OCI-LY7 (cell line): Measurements from ENCODE around the gene TSPO. TPM values are rescaled to one million over a fixed set of nuclear protein-coding genes. Genes with fewer than 3 reads are reported as not detected.

ENCODE experiments used
- BruUV-seq: library from RNA; stranded (reverse); fragments of 400-500 nt; replicated peaks from 2 replicates; lab custom pipeline; 2021; lab: Mats Ljungman, UMichigan
- CTCF ChIA-PET: fragments of 300-600 bp; sonication (Branson Sonifier 250); formaldehyde crosslinking; loops from one replicate; lab custom pipeline; 2022; ENCODE audit warnings: antibody characterized with exemption; ENCODE audit not compliant: unreplicated experiment; lab: Charles Lee
- POLR2A ChIA-PET: fragments of 300-600 bp; sonication (Branson Sonifier 250); formaldehyde crosslinking; loops from one replicate; lab custom pipeline; 2022; ENCODE audit warnings: antibody characterized with exemption; lab: Charles Lee
- DNase-seq: peaks from one replicate; pipeline ENCODE4 v3.0.0-alpha.2; 2015; ENCODE audit warnings: low spot score
- H2AFZ ChIP-seq: fragments of 200-600 bp; sonication (generic), shearing (Covaris generic); 2 replicates; pipeline ENCODE4 v1.6.1; 2014; ENCODE audit warnings: mild to moderate bottlenecking, antibody characterized with exemption, low read length, moderate library complexity
- H3K27ac ChIP-seq: fragments of 200-600 bp; sonication (generic); 2 replicates; pipeline ENCODE4 v1.5.1; 2014; ENCODE audit warnings: mixed run types, low read depth, mild to moderate bottlenecking, moderate library complexity, low read length, inconsistent platforms; ENCODE audit not compliant: poor library complexity, severe bottlenecking
- H3K36me3 ChIP-seq: fragments of 200-600 bp; sonication (generic); 2 replicates; pipeline ENCODE4 v1.6.1; 2014; ENCODE audit warnings: mild to moderate bottlenecking, antibody characterized with exemption, low read length, moderate library complexity, mixed read lengths; ENCODE audit not compliant: insufficient read depth
- H3K4me1 ChIP-seq: fragments of 200-600 bp; sonication (generic); 2 replicates; pipeline ENCODE4 v1.5.1; 2014; ENCODE audit warnings: mild to moderate bottlenecking, low read length; ENCODE audit not compliant: insufficient read depth, poor library complexity, severe bottlenecking
- H3K4me2 ChIP-seq: fragments of 200-600 bp; sonication (generic); 2 replicates; pipeline ENCODE4 v1.6.1; 2014; ENCODE audit warnings: mild to moderate bottlenecking, low read length
- H3K4me3 ChIP-seq: fragments of 200-600 bp; sonication (generic); 2 replicates; pipeline ENCODE4 v1.5.1; 2014; ENCODE audit warnings: mild to moderate bottlenecking, low read depth, low read length; ENCODE audit not compliant: poor library complexity, severe bottlenecking
- H3K79me2 ChIP-seq: fragments of 200-600 bp; sonication (generic); 2 replicates; pipeline ENCODE4 v1.6.1; 2016; ENCODE audit warnings: low read depth, mild to moderate bottlenecking, low read length, moderate library complexity, mixed read lengths; ENCODE audit not compliant: insufficient read depth
- H3K9me2 ChIP-seq: fragments of 200-600 bp; sonication (generic); 2 replicates; pipeline ENCODE4 v1.6.1; 2016; ENCODE audit warnings: mild to moderate bottlenecking, low read length, mixed read lengths; ENCODE audit not compliant: insufficient read depth
- H3K9me3 ChIP-seq: fragments of 200-600 bp; sonication (generic); 2 replicates; pipeline ENCODE4 v1.6.1; 2014; ENCODE audit warnings: mild to moderate bottlenecking, mixed run types, low read length, mixed read lengths
- H4K20me1 ChIP-seq: fragments of 200-600 bp; sonication (generic); 2 replicates; pipeline ENCODE4 v1.6.1; 2014; ENCODE audit warnings: mild to moderate bottlenecking, antibody characterized with exemption, low read length, moderate library complexity, mixed read lengths; ENCODE audit not compliant: insufficient read depth
- EZH2phosphoT487 ChIP-seq: fragments of 200-600 bp; sonication (generic); IDR thresholded peaks from 2 replicates; pipeline ENCODE4 v1.6.1; 2018; ENCODE audit warnings: low read depth, borderline replicate concordance, mild to moderate bottlenecking, mixed run types, antibody characterized with exemption, low read length, moderate library complexity, mixed read lengths
- intact Hi-C: fragments of 100-400 bp; cut with micrococcal nuclease; formaldehyde crosslinking; loops from one replicate; pipeline ENCODE4 v1.10.0; 2022; ENCODE audit not compliant: unreplicated experiment
- total RNA-seq, 2 experiments: library from RNA; depleted of rRNA in 1 of 2; stranded (reverse); fragments of >200 nt in 1 of 2; shearing (Covaris generic) in 1 of 2; gene quantifications; 2 replicates each; pipeline ENCODE4 v1.2.3, GENCODE V29; 2014 to 2022
- TF ChIP-seq, protein P1 (sequence below): fragments of 200-600 bp; sonication (generic); conservative IDR thresholded peaks from 2 replicates; pipeline ENCODE4 v1.5.1; 2014; ENCODE audit warnings: mild to moderate bottlenecking, antibody characterized with exemption, low read length, moderate library complexity, mixed read lengths

TSPO gene
- total RNA-seq, 2 experiments from 2014 or later: 47.1 to 69.9 TPM

DNA sequence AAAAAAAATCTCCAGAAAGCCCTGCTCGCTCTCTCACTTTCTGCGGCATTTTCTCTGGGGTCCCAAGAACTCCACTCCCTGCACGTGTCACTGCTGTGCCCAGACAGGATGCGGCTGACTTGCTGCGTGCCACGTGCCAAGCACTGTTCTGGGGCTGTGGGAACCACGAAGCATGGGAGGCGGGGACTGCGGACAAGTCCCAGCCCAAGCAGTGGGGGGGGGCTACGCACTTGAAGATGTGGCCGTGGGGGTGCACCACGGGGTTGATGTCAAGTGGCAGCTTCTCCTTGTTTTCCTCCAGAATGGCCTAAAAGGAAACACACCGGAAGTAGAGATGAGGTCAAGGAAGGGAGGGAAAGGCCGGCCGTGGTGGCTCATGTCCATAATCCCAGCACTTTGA is 24.7 kb downstream of the TSPO start:
- H3K36me3 ChIP-seq: peaks cover 85% of the 10 kb centered on the region
- ChIA-PET CTCF (no interaction called here), POLR2A (interaction anchor here (0.7 kb wide), 1 partner anchor 1259 kb away, joined by 3 read pairs; no protein-coding TSS in a partner anchor)
- H3K4me3 ChIP-seq: no peak overlapping the region
- BruUV-seq: no TSS peak
- H3K4me2 ChIP-seq: no peak overlapping the region
- H3K9me3 ChIP-seq: no peaks in the 10 kb centered on the region
- no peaks in the 10 kb centered on the region for H3K4me1 ChIP-seq
- no peaks in the 10 kb centered on the region for H3K79me2 ChIP-seq
- DNase-seq: no peak
- TF ChIP-seq, protein P1, sequence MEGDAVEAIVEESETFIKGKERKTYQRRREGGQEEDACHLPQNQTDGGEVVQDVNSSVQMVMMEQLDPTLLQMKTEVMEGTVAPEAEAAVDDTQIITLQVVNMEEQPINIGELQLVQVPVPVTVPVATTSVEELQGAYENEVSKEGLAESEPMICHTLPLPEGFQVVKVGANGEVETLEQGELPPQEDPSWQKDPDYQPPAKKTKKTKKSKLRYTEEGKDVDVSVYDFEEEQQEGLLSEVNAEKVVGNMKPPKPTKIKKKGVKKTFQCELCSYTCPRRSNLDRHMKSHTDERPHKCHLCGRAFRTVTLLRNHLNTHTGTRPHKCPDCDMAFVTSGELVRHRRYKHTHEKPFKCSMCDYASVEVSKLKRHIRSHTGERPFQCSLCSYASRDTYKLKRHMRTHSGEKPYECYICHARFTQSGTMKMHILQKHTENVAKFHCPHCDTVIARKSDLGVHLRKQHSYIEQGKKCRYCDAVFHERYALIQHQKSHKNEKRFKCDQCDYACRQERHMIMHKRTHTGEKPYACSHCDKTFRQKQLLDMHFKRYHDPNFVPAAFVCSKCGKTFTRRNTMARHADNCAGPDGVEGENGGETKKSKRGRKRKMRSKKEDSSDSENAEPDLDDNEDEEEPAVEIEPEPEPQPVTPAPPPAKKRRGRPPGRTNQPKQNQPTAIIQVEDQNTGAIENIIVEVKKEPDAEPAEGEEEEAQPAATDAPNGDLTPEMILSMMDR: no peak
- TF ChIP-seq EZH2phosphoT487: no peak
- H3K27ac ChIP-seq: no peak overlapping the region
- H2AFZ ChIP-seq: no peak overlapping the region
- H3K9me2 ChIP-seq: no peaks in the 10 kb centered on the region
- no peaks in the 10 kb centered on the region for H4K20me1 ChIP-seq
- intact Hi-C loops: no loop called here

DNA sequence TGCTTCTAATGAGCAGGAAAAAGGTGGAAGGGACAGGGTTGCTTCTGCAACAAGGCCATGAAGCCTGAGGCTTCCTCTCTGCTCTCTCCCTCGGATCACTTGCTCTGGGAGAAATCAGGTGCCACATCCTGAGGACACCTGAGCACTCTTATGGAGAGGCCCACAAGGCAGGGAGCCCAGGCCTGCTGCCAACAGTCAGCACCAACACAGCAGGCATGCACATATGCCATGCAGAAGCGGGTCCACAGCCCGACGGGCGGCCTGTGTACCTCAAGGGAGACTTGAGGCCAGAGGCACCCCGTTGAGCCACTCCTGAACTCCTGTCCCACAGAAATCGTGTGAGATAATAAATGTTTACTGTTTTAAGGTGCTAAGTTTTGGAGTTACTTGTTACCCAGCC is 26.1 kb downstream of the TSPO start:
- no peaks in the 10 kb centered on the region for H4K20me1 ChIP-seq
- DNase-seq: no peak
- no peak overlapping the region for H2AFZ ChIP-seq
- H3K4me3 ChIP-seq: no peak overlapping the region
- H3K4me1 ChIP-seq: no peaks in the 10 kb centered on the region
- BruUV-seq: no TSS peak
- peaks cover 85% of the 10 kb centered on the region for H3K36me3 ChIP-seq
- ChIA-PET POLR2A (no interaction called here), CTCF (no interaction called here)
- intact Hi-C loops: no loop called here
- no peak overlapping the region for H3K27ac ChIP-seq
- H3K4me2 ChIP-seq: no peak overlapping the region
- H3K9me3 ChIP-seq: no peaks in the 10 kb centered on the region
- H3K79me2 ChIP-seq: no peaks in the 10 kb centered on the region
- H3K9me2 ChIP-seq: no peaks in the 10 kb centered on the region
- TF ChIP-seq, protein P1: no peak
- no peak for TF ChIP-seq EZH2phosphoT487

DNA sequence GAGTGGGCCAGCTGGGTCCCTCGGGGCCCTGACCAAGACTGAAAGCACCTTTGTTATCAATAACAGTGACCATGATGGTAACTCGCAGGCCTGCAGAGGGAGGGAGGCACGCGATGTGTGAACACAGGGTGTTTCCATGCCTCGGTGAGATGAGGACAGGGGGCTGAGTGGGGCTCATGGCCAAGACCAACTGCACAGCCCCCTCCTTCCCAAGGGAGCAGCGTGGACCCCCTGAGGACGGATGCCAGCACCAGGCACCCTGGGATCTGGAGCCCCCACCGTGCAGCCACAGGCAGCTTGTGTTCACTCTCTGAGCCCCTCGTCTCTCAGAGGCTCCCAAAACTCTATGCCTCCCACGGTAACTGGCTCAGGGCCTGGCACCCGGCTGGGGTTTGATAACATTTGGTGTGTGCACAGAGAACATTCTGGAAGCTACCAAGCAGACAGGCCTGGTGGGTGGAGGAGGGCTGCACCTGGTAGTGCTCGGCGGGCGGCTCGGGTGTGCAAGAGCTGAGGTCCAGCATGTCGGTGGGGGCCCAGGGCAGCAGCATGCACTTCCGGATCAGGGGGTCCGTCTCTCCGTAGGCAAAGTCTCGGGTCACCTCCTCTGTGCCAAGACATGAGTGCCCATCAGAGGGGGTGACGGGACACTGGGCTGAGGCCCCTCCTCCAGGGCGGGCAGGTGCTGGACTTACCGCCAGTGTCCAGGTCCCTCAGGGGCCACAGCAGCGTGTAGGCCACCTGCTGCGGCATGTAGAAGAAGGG is 28.0 kb downstream of the TSPO start:
- TF ChIP-seq, protein P1: no peak
- no peak for TF ChIP-seq EZH2phosphoT487
- H4K20me1 ChIP-seq: no peaks in the 10 kb centered on the region
- H3K9me2 ChIP-seq: no peaks in the 10 kb centered on the region
- H3K79me2 ChIP-seq: peaks cover 8% of the 10 kb centered on the region; the same call in 1 of the 2 replicates
- peaks cover 2% of the 10 kb centered on the region for H3K4me1 ChIP-seq
- CTCF ChIA-PET: no interaction called here
- no peak overlapping the region for H3K4me3 ChIP-seq
- no peaks in the 10 kb centered on the region for H3K9me3 ChIP-seq
- H3K27ac ChIP-seq: no peak overlapping the region
- intact Hi-C loops: no loop called here
- H3K36me3 ChIP-seq: peaks cover 86% of the 10 kb centered on the region
- H2AFZ ChIP-seq: no peak overlapping the region
- POLR2A ChIA-PET: no interaction called here
- no peak for DNase-seq
- no peak overlapping the region for H3K4me2 ChIP-seq
- BruUV-seq: no TSS peak
